HepG2 (cell line): Measurements from ENCODE around the gene HYAL2. TPM values are rescaled to one million over a fixed set of nuclear protein-coding genes. Genes with fewer than 3 reads are reported as not detected.

Experiments used
- HES4 ChIP-seq: sonication (generic); formaldehyde crosslinking; IDR thresholded peaks from 2 replicates; pipeline ENCODE4 v1.9.0; 2021; ENCODE audit warnings: mild to moderate bottlenecking, missing genetic modification reagents, borderline replicate concordance
- ONECUT2 ChIP-seq: sonication (generic); formaldehyde crosslinking; IDR thresholded peaks from 2 replicates; pipeline ENCODE4 v1.4.0; 2020; ENCODE audit warnings: missing genetic modification reagents
- PITX1 ChIP-seq: sonication (generic); formaldehyde crosslinking; IDR thresholded peaks from 2 replicates; pipeline ENCODE4 v1.5.1; 2020; ENCODE audit warnings: mild to moderate bottlenecking, missing genetic modification reagents
- REST ChIP-seq, 2 experiments: IDR thresholded peaks; 2 replicates each; pipeline ENCODE4 v1.6.1; 2011 to 2012; ENCODE audit warnings: low read length in 2 of 2, borderline replicate concordance in 1 of 2, low read depth in 1 of 2, mild to moderate bottlenecking in 1 of 2, moderate library complexity in 1 of 2
- SOX6 ChIP-seq, 2 experiments: fragments of 450-650 bp in 1 of 2; sonication (generic) in 1 of 2; formaldehyde crosslinking in 1 of 2; IDR thresholded peaks; 2 replicates each; pipeline versions ENCODE4 v1.4.0 to v1.6.1; 2017 to 2020; ENCODE audit warnings: antibody characterized with exemption in 1 of 2, mild to moderate bottlenecking in 1 of 2, missing genetic modification reagents in 1 of 2
- TMF1 ChIP-seq: sonication (generic); formaldehyde crosslinking; IDR thresholded peaks from 2 replicates; pipeline ENCODE4 v1.8.1; 2022; ENCODE audit warnings: low read depth, missing genetic modification reagents
- UBTF ChIP-seq: sonication (generic); formaldehyde crosslinking; IDR thresholded peaks from 2 replicates; pipeline ENCODE4 v1.4.0; 2020; ENCODE audit warnings: mild to moderate bottlenecking, missing genetic modification reagents
- ZBTB3 ChIP-seq: sonication (generic); formaldehyde crosslinking; IDR thresholded peaks from 2 replicates; pipeline ENCODE4 v1.4.0; 2020; ENCODE audit warnings: low read depth, mild to moderate bottlenecking, moderate library complexity, missing genetic modification reagents, borderline replicate concordance
- ZNF331 ChIP-seq: sonication (generic); formaldehyde crosslinking; IDR thresholded peaks from 2 replicates; pipeline ENCODE4 v1.4.0; 2020; ENCODE audit warnings: missing genetic modification reagents
- ZNF556 ChIP-seq: sonication (generic); formaldehyde crosslinking; IDR thresholded peaks from 2 replicates; pipeline ENCODE4 v1.4.0; 2020; ENCODE audit warnings: mild to moderate bottlenecking, missing genetic modification reagents, borderline replicate concordance
- ZNF605 ChIP-seq: sonication (generic); formaldehyde crosslinking; IDR thresholded peaks from 2 replicates; pipeline ENCODE4 v1.8.0; 2022; ENCODE audit warnings: mild to moderate bottlenecking, missing genetic modification reagents
- ZNF687 ChIP-seq: sonication (generic); formaldehyde crosslinking; IDR thresholded peaks from 2 replicates; pipeline ENCODE4 v1.5.1; 2020; ENCODE audit warnings: mild to moderate bottlenecking, missing genetic modification reagents, moderate library complexity
- polyA plus RNA-seq, 8 experiments: library from polyadenylated mRNA; depleted of rRNA in 3 of 8; stranded (reverse) in 7 of 8; unstranded in 1 of 8; fragments of >200 nt; fragmentation: Illumina TruSeq in 4 of 8; extraction: Trizol in 4 of 8; gene quantifications; 2 replicates each; pipeline versions ENCODE4 v1.2.1 to v1.2.3, GENCODE V29; 2011 to 2016; ENCODE audit warnings: low read depth in 4 of 8, missing spikeins in 1 of 8, mixed read lengths in 1 of 8; ENCODE audit not compliant: insufficient read depth in 1 of 8
- total RNA-seq, 5 experiments: library from RNA; depleted of rRNA; stranded (reverse); fragments of >200 nt; fragmentation: Illumina TruSeq; extraction: Trizol; gene quantifications; 2 replicates each; pipeline ENCODE4 v1.2.3, GENCODE V29; 2016; ENCODE audit warnings: low read depth in 1 of 5
- TF ChIP-seq, protein P1 (sequence below): sonication (generic); formaldehyde crosslinking; IDR thresholded peaks from 2 replicates; pipeline ENCODE4 v1.5.1; 2020; ENCODE audit warnings: mild to moderate bottlenecking, missing genetic modification reagents, borderline replicate concordance
- TF ChIP-seq, protein P2 (sequence below): IDR thresholded peaks from 2 replicates; pipeline ENCODE4 v1.6.1; 2018; ENCODE audit warnings: missing genetic modification reagents, mild to moderate bottlenecking, missing compliant biosample characterization

Gene HYAL2
- total and polyA plus RNA-seq, 2 of the 13 experiments (the other 11 are each of a cell fraction or from before 2014, with no cell fraction given) = 76.2 to 102 TPM

DNA sequence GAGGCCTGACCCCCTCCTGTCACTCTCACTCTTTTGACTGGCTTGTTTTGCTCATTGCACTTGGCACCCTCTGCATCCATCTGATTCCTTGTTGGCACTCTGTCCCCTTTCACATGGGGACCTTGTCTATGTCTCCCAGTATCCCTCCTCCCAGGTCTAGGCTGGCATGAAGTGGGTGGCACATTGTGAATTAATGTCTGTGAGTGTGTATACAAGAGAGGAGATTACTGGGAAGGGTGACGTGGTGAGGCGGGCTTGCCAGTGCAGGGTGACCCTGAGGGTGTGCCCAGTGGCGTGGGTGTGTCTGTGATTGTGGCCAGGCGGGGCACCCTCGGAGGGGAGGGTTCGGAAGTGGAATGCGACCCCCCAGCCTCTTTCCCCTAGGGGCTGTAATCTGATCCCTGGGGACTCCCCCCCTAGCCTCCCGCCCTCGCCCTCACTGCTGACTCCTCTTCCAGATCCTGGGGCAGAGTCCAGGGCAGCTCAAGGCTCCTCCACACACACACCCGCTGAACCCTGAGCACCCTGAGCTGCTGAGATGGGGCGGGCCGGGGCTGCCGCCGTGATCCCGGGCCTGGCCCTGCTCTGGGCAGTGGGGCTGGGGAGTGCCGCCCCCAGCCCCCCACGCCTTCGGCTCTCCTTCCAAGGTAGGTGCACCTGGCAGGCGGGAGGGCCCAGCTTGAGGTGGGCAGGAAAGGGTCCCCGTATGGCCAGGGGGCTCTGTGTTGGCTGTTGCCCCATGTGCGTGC lies 53.7 kb downstream of the HYAL2 start, which contains the start of gene SEMA3B (continued):
- TF ChIP-seq ZNF331 (CRISPR knock-in tag) (0 out of 2 replicates have a peak, but pooled peaks have one; percentile 10), REST (IDR thresholded peaks at IDR 0.05; ENCODE audit: borderline replicate concordance in 1 of 2, low read depth in 1 of 2, low read length in 2 of 2) (0 out of 4 replicates have a peak, but pooled peaks of 1 of the 2 experiments have one; percentile 24), SOX6 (IDR thresholded peaks at IDR 0.05) (no peak), SOX6 (CRISPR knock-in tag; IDR thresholded peaks at IDR 0.05) (peak; percentile 58; the same call in 1 of the 2 replicates), UBTF (CRISPR knock-in tag) (peak; percentile 38; the same call in 1 of the 2 replicates), ONECUT2 (no peak), ZBTB3 (CRISPR knock-in tag) (no peak), TMF1 (CRISPR knock-in tag) (0 out of 2 replicates have a peak, but pooled peaks have one; percentile 61), ZNF605 (CRISPR knock-in tag) (peak; percentile 67; the same call in 1 of the 2 replicates), ZNF687 (CRISPR knock-in tag) (peak; percentile 65), HES4 (CRISPR knock-in tag) (no peak), PITX1 (no peak), ZNF556 (no peak)
- TF ChIP-seq, protein P1, sequence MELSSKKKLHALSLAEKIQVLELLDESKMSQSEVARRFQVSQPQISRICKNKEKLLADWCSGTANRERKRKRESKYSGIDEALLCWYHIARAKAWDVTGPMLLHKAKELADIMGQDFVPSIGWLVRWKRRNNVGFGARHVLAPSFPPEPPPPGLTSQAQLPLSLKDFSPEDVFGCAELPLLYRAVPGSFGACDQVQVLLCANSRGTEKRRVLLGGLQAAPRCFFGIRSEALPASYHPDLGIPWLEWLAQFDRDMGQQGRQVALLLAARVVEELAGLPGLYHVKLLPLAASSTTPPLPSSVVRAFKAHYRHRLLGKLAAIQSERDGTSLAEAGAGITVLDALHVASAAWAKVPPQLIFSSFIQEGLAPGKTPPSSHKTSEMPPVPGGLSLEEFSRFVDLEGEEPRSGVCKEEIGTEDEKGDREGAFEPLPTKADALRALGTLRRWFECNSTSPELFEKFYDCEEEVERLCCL = no peak
- TF ChIP-seq, protein P2, sequence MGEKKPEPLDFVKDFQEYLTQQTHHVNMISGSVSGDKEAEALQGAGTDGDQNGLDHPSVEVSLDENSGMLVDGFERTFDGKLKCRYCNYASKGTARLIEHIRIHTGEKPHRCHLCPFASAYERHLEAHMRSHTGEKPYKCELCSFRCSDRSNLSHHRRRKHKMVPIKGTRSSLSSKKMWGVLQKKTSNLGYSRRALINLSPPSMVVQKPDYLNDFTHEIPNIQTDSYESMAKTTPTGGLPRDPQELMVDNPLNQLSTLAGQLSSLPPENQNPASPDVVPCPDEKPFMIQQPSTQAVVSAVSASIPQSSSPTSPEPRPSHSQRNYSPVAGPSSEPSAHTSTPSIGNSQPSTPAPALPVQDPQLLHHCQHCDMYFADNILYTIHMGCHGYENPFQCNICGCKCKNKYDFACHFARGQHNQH (CRISPR knock-in tag) = no peak; the same call in 1 of the 2 replicates
